Right lung (tissue), 10 donors: ENCODE data around the gene TSEN34. TPM values are rescaled to one million over a fixed set of nuclear protein-coding genes. Genes with fewer than 3 reads are reported as not detected.

Experiments
- DNase-seq, 2 donors: peaks; one replicate each; pipeline ENCODE4 v3.0.0-alpha.2; 2013
- long read RNA-seq, 8 donors: transcript quantifications; one replicate each; lab custom pipeline, GENCODE V29; 2026
- polyA plus RNA-seq, 5 donors: library from polyadenylated mRNA; unstranded; fragments of 120-200 nt; gene quantifications; one replicate each; pipeline versions ENCODE4 v1.2.1 to v1.2.3, GENCODE V29; 2013; ENCODE audit warnings: inconsistent platforms in 1 of 5, low replicate concordance in 1 of 5; ENCODE audit not compliant: insufficient read length in 5 of 5, insufficient read depth in 1 of 5

TSEN34 gene
- polyA plus RNA-seq, result 10 to 100 TPM; 35.0 to 66.7 (median 44.3) TPM
- long read RNA-seq, donor 1, transcript TSEN34-201 (5 exons, 2,294 nt), result minor isoform, 11 of 41 reads
- long read RNA-seq, donor 1, transcript TSEN34-203 (4 exons, 1,349 nt), result major isoform, 28 of 41 reads
- long read RNA-seq, donor 1, partial matches to known transcripts, result 0 of 41 reads
- long read RNA-seq, donor 1, other reads (novel, unspliced or antisense), result 0 of 41 reads
- long read RNA-seq, donor 2, transcript TSEN34-201 (5 exons, 2,294 nt), result minor isoform, 12 of 51 reads
- long read RNA-seq, donor 2, transcript TSEN34-203 (4 exons, 1,349 nt), result major isoform, 27 of 51 reads
- long read RNA-seq, donor 2, partial matches to known transcripts, result 9 of 51 reads
- long read RNA-seq, donor 2, other reads (novel, unspliced or antisense), result 0 of 51 reads
- long read RNA-seq, donor 3, transcript TSEN34-203 (4 exons, 1,349 nt), result major isoform, 33 of 54 reads
- long read RNA-seq, donor 3, transcript TSEN34-201 (5 exons, 2,294 nt), result minor isoform, 6 of 54 reads
- long read RNA-seq, donor 3, transcript TSEN34-207 (3 exons, 2,372 nt), result minor isoform, 5 of 54 reads
- long read RNA-seq, donor 3, partial matches to known transcripts, result 8 of 54 reads
- long read RNA-seq, donor 3, other reads (novel, unspliced or antisense), result 0 of 54 reads
- long read RNA-seq, donor 4, transcript TSEN34-203 (4 exons, 1,349 nt), result major isoform, 12 of 31 reads
- long read RNA-seq, donor 4, transcript TSEN34-207 (3 exons, 2,372 nt), result minor isoform, 6 of 31 reads
- long read RNA-seq, donor 4, partial matches to known transcripts, result 10 of 31 reads
- long read RNA-seq, donor 4, other reads (novel, unspliced or antisense), result 0 of 31 reads
- long read RNA-seq, donor 5, transcript TSEN34-201 (5 exons, 2,294 nt), result minor isoform, 11 of 42 reads
- long read RNA-seq, donor 5, transcript TSEN34-203 (4 exons, 1,349 nt), result major isoform, 28 of 42 reads
- long read RNA-seq, donor 5, partial matches to known transcripts, result 0 of 42 reads
- long read RNA-seq, donor 5, other reads (novel, unspliced or antisense), result 0 of 42 reads
- long read RNA-seq, donor 6, transcript TSEN34-203 (4 exons, 1,349 nt), result major isoform, 33 of 55 reads
- long read RNA-seq, donor 6, transcript TSEN34-201 (5 exons, 2,294 nt), result minor isoform, 20 of 55 reads
- long read RNA-seq, donor 6, partial matches to known transcripts, result 0 of 55 reads
- long read RNA-seq, donor 6, other reads (novel, unspliced or antisense), result 0 of 55 reads
- long read RNA-seq, donor 7, transcript TSEN34-203 (4 exons, 1,349 nt), result major isoform, 34 of 53 reads
- long read RNA-seq, donor 7, transcript TSEN34-201 (5 exons, 2,294 nt), result minor isoform, 16 of 53 reads
- long read RNA-seq, donor 7, partial matches to known transcripts, result 0 of 53 reads
- long read RNA-seq, donor 7, other reads (novel, unspliced or antisense), result 0 of 53 reads
- long read RNA-seq, donor 8, transcript TSEN34-203 (4 exons, 1,349 nt), result major isoform, 10 of 19 reads
- long read RNA-seq, donor 8, transcript TSEN34-201 (5 exons, 2,294 nt), result minor isoform, 5 of 19 reads
- long read RNA-seq, donor 8, partial matches to known transcripts, result 0 of 19 reads
- long read RNA-seq, donor 8, other reads (novel, unspliced or antisense), result 0 of 19 reads

DNA sequence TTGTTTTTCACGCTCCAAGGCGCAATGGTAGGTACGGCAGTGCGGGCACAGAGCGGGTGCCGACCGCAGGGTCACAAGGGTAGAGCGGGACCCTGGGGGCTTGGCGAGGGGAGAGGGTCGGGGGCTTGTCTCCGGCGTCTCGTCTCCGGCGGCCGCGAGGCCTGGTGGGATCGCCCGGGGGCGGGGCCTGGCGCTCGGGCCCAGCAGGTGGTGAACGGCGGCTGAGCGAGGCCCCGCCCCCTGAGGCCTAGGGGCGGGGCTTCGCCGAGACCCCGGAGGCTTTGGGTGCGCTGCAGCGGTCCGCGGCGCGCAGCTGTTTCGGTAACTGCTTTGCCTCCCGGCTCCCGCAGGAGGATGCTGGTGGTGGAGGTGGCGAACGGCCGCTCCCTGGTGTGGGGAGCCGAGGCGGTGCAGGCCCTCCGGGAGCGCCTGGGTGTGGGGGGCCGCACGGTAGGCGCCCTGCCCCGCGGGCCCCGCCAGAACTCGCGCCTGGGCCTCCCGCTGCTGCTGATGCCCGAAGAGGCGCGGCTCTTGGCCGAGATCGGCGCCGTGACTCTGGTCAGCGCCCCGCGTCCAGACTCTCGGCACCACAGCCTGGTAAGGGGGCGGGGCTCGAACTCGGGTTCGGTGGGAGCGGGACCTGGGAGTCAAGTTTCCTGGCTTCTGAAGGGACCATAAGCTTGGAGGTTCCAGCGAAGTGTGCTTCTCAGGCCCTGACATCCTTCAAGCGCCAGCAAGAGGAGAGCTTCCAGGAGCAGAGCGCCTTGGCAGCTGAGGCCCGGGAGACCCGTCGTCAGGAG is at the start of gene TSEN34:
Gene TSEN34 (plus strand): TSS at position 298 of the 800 bp plus-strand sequence. CDS start 57 bp downstream, at position 355.
- DNase-seq, result peak; percentile 94 to 95

- no peak for DNase-seq
Observed at GRCh38 chr19:54141356-54141755, 49.8 kb upstream of the TSEN34 start.

- DNase-seq, result no peak
Observed at GRCh38 chr19:54142166-54142780, 48.8 kb upstream of the TSEN34 start.

- no peak for DNase-seq
Observed at GRCh38 chr19:54145541-54146158, 45.5 kb upstream of the TSEN34 start.

DNA sequence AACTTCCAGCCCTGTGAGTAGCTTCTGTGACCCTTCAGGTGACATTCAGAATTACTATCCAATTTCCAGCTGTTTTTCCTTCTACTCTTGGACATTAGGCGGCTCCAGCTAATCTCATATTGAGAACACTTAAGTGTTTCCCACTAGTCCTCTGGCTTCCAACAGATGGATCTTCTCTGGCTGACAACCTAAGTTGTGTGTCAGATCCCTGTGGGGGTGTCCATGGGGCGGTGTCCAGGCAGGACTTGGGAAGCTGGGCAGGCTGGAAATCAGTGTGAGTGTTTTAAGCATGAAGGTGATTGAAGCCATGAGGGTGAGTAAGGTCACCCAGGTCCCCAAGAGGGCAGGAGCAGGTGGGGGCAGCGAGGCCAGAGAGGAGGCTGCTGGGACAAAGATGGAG is 43.4 kb upstream of the TSEN34 start:
- no peak for DNase-seq

DNA sequence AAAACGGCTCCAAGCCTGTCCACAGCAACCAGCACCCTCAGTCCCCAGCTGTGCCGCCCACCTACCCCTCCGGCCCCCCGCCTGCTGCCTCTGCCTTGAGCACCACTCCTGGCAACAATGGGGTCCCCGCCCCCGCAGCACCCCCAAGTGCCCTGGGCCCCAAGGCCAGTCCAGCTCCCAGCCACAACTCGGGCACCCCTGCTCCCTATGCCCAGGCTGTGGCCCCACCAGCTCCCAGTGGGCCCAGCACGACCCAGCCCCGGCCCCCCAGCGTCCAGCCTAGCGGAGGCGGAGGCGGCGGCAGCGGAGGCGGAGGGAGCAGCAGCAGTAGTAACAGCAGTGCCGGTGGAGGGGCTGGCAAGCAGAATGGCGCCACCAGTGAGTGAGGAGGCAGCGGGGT is 43.0 kb upstream of the TSEN34 start:
- no peak for DNase-seq

GRCh38 chr19:54149021-54149812 is 41.9 kb upstream of the TSEN34 start:
- no peak for DNase-seq

DNA sequence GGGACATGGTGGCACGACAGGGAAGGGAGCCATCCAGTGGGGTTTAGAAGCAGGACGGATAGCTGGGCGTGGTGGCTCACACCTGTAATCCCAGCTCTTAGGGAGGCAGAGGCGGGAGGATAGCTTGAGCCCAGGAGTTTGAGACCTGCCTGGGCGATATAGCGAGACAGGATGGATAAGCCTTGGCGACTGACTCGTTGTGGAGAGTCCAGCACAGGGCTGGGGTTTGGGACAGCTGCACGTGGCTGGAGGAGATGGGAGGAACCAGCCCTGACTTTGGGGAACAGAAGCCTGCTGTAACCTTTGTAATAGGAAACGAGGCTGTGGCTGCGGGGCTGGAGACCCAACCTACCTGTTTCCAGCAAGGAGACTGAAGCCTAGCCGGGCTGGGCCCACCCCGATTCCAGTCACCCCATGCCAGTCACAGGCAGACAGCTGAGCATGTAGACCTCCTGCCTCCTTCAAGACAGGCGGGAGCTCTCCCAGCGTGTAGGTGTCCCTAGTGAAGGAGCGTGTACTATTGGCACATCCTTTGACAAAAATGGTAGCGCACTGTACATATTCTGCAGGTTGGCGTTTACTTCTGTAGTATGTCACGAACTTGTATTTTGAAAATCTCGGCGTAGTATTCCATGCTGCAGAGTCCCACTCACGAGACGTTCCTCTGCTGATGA is 39.6 kb upstream of the TSEN34 start:
- DNase-seq, result no peak

- no peak for DNase-seq
Observed at GRCh38 chr19:54152267-54152666, 38.8 kb upstream of the TSEN34 start.

GRCh38 chr19:54152878-54153524 is 38.1 kb upstream of the TSEN34 start:
- DNase-seq, result no peak

DNA sequence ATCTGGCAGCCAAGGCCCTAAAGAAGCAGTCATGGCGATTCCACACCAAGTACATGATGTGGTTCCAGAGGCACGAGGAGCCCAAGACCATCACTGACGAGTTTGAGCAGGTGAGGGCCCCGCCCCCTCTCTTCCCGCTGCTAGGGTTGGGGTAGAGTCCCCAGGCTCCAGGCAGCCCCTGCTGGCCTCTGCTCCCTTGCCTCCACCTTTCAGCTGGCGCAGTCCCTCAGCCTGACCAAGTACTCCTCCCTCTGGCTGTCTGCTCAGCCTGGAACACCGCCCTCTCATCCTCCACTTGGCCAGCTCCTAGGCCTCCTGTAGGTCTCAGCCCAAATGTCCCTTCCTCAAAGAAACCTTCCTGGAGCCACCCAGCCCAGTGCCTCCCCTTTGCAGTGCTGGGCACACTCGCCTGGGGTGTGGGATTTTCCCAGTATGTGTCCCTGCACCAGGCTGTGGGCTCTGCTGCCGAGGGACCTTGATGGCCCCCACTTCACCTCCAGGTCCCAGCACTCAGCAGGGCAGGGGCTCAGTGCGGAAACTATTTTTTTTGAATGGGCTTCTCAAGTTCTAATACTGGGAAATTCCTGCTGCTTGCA is 37.3 kb upstream of the TSEN34 start:
- DNase-seq, result no peak

DNA sequence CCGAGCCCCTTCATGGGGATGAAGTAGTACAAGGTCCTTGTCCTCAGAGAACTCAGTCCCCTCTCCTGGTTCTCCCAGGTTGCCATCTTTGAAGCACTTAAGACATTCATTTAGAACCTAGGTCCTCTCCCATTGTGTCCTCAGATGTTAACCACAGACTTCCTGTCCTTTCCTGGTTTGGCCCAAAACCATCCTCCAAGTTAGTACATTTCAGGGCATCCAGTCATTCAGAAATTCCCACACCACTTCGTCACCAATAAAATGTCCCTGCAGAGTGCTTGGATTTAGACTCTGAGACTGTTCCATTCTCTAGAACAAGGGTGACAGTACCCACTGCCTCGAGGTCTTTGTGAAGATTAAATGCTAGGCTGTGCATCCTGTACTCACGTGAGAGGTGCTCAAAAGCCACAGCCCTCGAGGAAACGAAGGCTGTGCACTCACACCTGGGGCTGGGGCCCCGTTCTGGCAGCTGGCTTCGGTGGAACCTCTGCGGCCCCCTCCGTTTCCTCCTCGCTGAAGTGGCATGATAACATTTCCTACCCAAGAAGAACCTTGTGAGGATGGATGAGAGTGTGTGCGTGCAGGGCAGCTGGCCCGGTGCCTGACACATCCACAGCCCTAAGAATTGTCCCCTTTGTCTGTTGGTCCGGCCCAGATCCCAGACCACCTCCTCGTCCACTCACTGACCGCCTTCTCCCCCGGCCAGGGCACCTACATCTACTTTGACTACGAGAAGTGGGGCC is 36.3 kb upstream of the TSEN34 start:
- DNase-seq, result no peak

GRCh38 chr19:54155694-54156093 is 35.4 kb upstream of the TSEN34 start:
- no peak for DNase-seq

GRCh38 chr19:54156490-54156889 is 34.6 kb upstream of the TSEN34 start:
- no peak for DNase-seq

DNA sequence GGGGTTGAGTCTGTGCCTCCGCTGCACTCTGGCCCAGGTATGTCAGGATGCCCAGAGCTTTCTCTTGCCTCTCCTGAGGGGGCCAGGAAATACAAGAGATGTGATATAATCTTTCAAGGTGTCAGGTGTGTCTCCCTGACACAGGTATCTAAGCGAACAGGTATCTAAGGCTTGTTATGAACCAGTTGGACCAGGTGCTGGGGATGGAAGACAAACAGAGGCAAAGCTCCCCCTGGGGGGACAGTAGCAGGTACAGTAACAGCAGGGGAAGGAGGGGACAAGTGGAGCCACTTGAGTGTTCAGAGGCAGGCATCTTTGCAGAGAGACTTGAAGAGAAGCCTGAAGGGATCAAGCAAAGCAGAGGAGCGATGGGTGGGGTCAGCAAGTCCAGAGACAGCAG is 34.2 kb upstream of the TSEN34 start:
- no peak for DNase-seq

- DNase-seq, result no peak
Observed at GRCh38 chr19:54158812-54159351, 32.2 kb upstream of the TSEN34 start.
